HG03342 (cell line): Measurements from ENCODE around the gene PIP4K2B.
"Not testable (repeated sequence)": the region's sequence is repeated elsewhere in the genome, so short reads cannot be mapped to it uniquely, and the experiment has no call there.

Experiments used
- ATAC-seq: cut with Tn5 transposase; IDR thresholded peaks from one replicate; pipeline ENCODE4 v1.9.1; 2021; ENCODE audit warnings: mild to moderate bottlenecking, moderate library complexity; ENCODE audit not compliant: unreplicated experiment

The PIP4K2B gene

GRCh38 chr17:38730526-38731379 lies 68.6 kb downstream of the PIP4K2B start:
- ATAC-seq: no peak

GRCh38 chr17:38729886-38730525 lies 69.3 kb downstream of the PIP4K2B start, which contains the start of gene CISD3:
Gene CISD3, plus strand, starts transcription at chr17:38730341. Its CDS starts 18 bp downstream, at chr17:38730359.
- ATAC-seq: peak; percentile 67

DNA sequence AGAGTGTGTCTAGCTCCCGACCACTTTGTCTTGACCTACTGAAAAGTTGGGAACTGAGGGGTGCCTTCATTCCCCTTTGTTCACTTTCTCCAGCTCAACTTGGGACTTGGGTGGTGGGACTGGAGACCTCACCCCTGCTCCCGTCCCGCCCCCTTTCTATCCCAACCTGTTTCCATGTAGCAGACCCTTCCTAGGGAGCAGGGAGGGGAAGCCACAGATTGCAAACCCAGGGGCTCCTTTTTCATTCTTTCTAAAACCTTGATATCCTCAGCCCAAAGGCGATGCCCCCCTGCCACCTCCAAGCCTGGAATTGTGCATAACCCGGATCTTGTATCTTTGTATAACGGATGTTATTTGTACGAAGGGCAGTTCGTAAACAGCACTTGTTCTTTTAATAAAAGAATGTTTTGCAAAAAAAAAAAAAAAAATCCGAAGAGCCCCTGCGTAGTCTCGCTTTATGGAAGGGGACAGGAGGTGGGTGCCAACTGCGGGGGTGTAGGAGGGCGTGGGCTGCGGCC lies 69.9 kb downstream of the PIP4K2B start:
- ATAC-seq: no peak

- ATAC-seq: no peak
These were observed 71.0 kb downstream of the PIP4K2B start for GRCh38 chr17:38728290-38728831.

DNA sequence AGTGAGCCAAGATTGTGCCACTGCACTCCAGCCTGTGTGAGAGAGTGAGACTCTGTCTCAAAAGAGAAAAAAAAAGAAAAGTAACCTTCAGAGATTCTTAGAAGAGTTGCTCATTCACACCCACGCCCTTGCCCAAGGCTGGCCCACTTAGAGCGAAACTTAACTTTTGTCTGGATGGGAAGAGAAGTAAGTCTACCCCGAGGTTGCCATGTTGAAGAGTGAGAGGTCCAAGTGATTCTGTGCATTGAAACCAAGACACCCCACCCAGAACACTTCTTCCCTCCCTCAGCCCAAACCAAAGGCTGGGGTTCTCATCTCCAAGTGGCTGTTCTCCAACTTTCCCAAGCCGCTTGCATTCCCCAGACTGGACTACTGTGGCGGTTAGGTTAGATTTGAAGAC lies 71.6 kb downstream of the PIP4K2B start:
- no peak for ATAC-seq

- not testable (repeated sequence) for ATAC-seq
These were observed 73.2 kb downstream of the PIP4K2B start for GRCh38 chr17:38726145-38726544.

- ATAC-seq: no peak
These were observed 74.3 kb downstream of the PIP4K2B start for GRCh38 chr17:38725066-38725465.

DNA sequence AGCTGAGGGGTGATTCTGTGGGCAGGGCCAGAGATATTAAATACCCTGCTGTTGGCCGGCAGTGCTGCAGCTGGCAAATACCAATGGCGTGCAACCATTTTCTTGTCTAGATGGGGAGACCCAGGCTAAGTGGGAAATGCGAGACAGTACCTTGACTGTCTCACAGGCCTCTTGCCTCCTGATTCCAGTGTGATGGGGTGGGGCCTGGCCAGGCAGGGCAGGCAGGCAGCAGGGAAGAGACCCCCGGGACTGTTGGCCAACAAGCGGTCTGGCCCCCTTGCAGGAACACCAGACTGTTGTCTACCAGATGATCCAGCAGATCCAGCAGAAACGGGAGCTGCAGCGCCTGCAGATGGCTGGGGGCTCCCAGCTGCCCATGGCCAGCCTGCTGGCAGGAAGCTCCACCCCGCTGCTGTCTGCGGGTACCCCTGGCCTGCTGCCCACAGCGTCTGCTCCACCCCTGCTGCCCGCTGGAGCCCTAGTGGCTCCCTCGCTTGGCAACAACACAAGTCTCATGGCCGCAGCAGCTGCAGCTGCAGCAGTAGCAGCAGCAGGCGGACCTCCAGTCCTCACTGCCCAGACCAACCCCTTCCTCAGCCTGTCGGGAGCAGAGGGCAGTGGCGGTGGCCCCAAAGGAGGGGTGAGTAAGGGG lies 74.9 kb downstream of the PIP4K2B start:
- no peak for ATAC-seq

- ATAC-seq: no peak
These were observed 77.6 kb downstream of the PIP4K2B start for GRCh38 chr17:38721802-38722201.

- ATAC-seq: no peak
These were observed 78.4 kb downstream of the PIP4K2B start for GRCh38 chr17:38720941-38721340.

GRCh38 chr17:38719943-38720641 lies 79.3 kb downstream of the PIP4K2B start:
- no peak for ATAC-seq

DNA sequence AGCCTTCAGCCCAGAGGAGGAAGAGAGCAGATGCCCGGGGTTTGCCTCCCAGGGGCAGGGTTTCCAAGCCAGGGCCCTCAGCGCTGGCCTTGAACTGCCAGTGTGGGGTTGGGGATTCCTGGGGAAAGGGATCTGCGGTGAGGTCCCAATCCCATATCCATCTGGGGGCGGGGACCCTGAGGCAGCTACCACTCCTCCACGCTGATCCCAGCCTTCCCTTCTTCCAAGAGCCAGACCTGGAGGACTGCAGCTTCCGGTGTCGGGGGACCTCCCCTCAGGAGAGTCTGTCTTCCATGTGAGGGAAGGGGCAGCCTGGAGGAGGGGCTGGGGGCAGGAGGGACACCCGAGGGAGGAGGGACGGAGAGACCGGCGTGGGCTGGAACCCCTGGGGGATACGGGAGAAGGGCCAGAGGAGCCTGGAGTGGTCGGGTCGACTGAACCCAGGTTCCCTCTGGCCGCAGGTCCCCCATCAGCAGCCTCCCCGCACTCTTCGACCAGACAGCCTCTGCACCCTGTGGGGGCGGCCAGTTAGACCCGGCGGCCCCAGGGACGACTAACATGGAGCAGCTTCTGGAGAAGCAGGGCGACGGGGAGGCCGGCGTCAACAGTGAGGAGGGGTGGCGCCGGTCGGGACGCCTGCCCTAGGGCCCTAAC lies 79.9 kb downstream of the PIP4K2B start:
- ATAC-seq: no peak

- ATAC-seq: no peak
These were observed 82.1 kb downstream of the PIP4K2B start for GRCh38 chr17:38717139-38717745.

- no peak for ATAC-seq
These were observed 82.9 kb downstream of the PIP4K2B start for GRCh38 chr17:38716368-38717005.
